GM21717 (cell line): ENCODE data around the gene LTBP2.
A peak's percentile ranks its signal among the peaks of the same experiment; 100 is the strongest.

Source experiments
- ATAC-seq: cut with Tn5 transposase; IDR thresholded peaks from one replicate; pipeline ENCODE4 v1.9.1; 2021; ENCODE audit warnings: mild to moderate bottlenecking, moderate library complexity; ENCODE audit not compliant: unreplicated experiment

LTBP2 gene

GRCh38 chr14:74492776-74493342 is 119.2 kb downstream of the LTBP2 start, which contains the start of gene NPC2:
NPC2 (minus strand) TSS chr14:74493305; CDS start chr14:74493274, 31 bp downstream.
- ATAC-seq, result peak; percentile 2

GRCh38 chr14:74491956-74492775 is 119.9 kb downstream of the LTBP2 start:
- no peak for ATAC-seq

GRCh38 chr14:74490486-74490885 is 121.6 kb downstream of the LTBP2 start:
- ATAC-seq, result no peak

GRCh38 chr14:74488786-74489397 is 123.1 kb downstream of the LTBP2 start:
- no peak for ATAC-seq

- ATAC-seq, result no peak
These were observed 125.9 kb downstream of the LTBP2 start for GRCh38 chr14:74486164-74486563.

GRCh38 chr14:74483321-74483720 is 128.7 kb downstream of the LTBP2 start:
- no peak for ATAC-seq

- no peak for ATAC-seq
These were observed 129.5 kb downstream of the LTBP2 start for GRCh38 chr14:74482571-74482970.

GRCh38 chr14:74480046-74480445 is 132.0 kb downstream of the LTBP2 start:
- no peak for ATAC-seq

GRCh38 chr14:74478996-74479635 is 132.9 kb downstream of the LTBP2 start:
- ATAC-seq, result no peak

- no peak for ATAC-seq
These were observed 135.4 kb downstream of the LTBP2 start for GRCh38 chr14:74476607-74477006.

- ATAC-seq, result no peak
These were observed 135.9 kb downstream of the LTBP2 start for GRCh38 chr14:74476107-74476506.

GRCh38 chr14:74475678-74476077 is 136.4 kb downstream of the LTBP2 start:
- ATAC-seq, result no peak

GRCh38 chr14:74474376-74474775 is 137.7 kb downstream of the LTBP2 start:
- no peak for ATAC-seq

- ATAC-seq, result no peak
These were observed 139.4 kb downstream of the LTBP2 start for GRCh38 chr14:74472601-74473000.

- no peak for ATAC-seq
These were observed 142.2 kb downstream of the LTBP2 start for GRCh38 chr14:74469548-74470518.

GRCh38 chr14:74468513-74468912 is 143.5 kb downstream of the LTBP2 start:
- ATAC-seq, result no peak

- no peak for ATAC-seq
These were observed 146.7 kb downstream of the LTBP2 start for GRCh38 chr14:74465335-74465734.

GRCh38 chr14:74464785-74465184 is 147.3 kb downstream of the LTBP2 start:
- ATAC-seq, result no peak

- ATAC-seq, result no peak
These were observed 148.3 kb downstream of the LTBP2 start for GRCh38 chr14:74463697-74464096.

GRCh38 chr14:74462993-74463392 is 149.0 kb downstream of the LTBP2 start:
- no peak for ATAC-seq
